Activated T-helper 2 cell treated with anti-CD3 and anti-CD28 coated beads, Interferon-gamma antibody, Interleukin-2, Interleukin-4, amounts not matched to agents 10 μg/mL and 5 μg/mL and 100 μg/mL, durations not matched to agents 14 hours and 24 hours and 36 hours (primary cell): Measurements from ENCODE around the gene XYLB. TPM values are rescaled to one million over a fixed set of nuclear protein-coding genes. Genes with fewer than 3 reads are reported as not detected.
"Not testable (repeated sequence)": the region's sequence is repeated elsewhere in the genome, so short reads cannot be mapped to it uniquely, and the experiment has no call there.

Experiments used
- DNase-seq: peaks from one replicate; pipeline ENCODE4 v3.0.0; 2021; ENCODE audit warnings: low spot score
- H3K27ac Mint-ChIP-seq: one replicate; pipeline ENCODE4 v1.8.0; 2021; ENCODE audit warnings: mixed read lengths
- H3K27me3 Mint-ChIP-seq: one replicate; pipeline ENCODE4 v1.8.0; 2021; ENCODE audit warnings: low read depth, mixed read lengths
- H3K36me3 Mint-ChIP-seq: one replicate; pipeline ENCODE4 v1.8.0; 2021; ENCODE audit warnings: low read depth, mixed read lengths
- H3K4me1 Mint-ChIP-seq: one replicate; pipeline ENCODE4 v1.8.0; 2021; ENCODE audit warnings: low read depth, mixed read lengths
- H3K4me3 Mint-ChIP-seq: one replicate; pipeline ENCODE4 v1.8.0; 2021; ENCODE audit warnings: low read depth, mild to moderate bottlenecking, moderate library complexity, mixed read lengths
- H3K9me3 Mint-ChIP-seq: one replicate; pipeline ENCODE4 v1.8.0; 2021; ENCODE audit warnings: mixed read lengths
- intact Hi-C: fragments of 100-400 bp; cut with micrococcal nuclease; formaldehyde crosslinking; loops from one replicate; pipeline ENCODE4 v1.15.1; 2023
- total RNA-seq: library from RNA; stranded (reverse); gene quantifications from 2 replicates; pipeline ENCODE4 v1.2.3, GENCODE V29; 2022

XYLB gene
- total RNA-seq = 8.6 and 11.8 TPM in 2 replicates

GRCh38 chr3:38346587-38347410, at the start of gene XYLB:
XYLB (plus strand) TSS chr3:38346785; CDS start chr3:38346869, 84 bp downstream.
- Mint-ChIP-seq H3K4me3 (peak within 1 kb of the TSS; percentile 78), H3K27ac (peak within 1 kb of the TSS; percentile 66), H3K27me3 (peaks cover 3% of the 10 kb centered on the region), H3K4me1 (peaks cover 8% of the 10 kb centered on the region), H3K36me3 (peaks cover 7% of the 10 kb centered on the region), H3K9me3 (no peaks in the 10 kb centered on the region)
- peak; percentile 76 for DNase-seq
- intact Hi-C loops = loop anchor here (2.0 kb wide), 5 partner anchors 106 to 228 kb away; partner anchors contain the start of genes ACAA1 and ACVR2B

GRCh38 chr3:38297053-38297452, 49.5 kb upstream of the XYLB start:
- H3K9me3 Mint-ChIP-seq, DNase-seq, H3K27ac Mint-ChIP-seq, intact Hi-C loops, H3K36me3 Mint-ChIP-seq, H3K4me3 Mint-ChIP-seq, H3K4me1 Mint-ChIP-seq: not testable (repeated sequence)
- peaks cover 15% of the 10 kb centered on the region for H3K27me3 Mint-ChIP-seq

- Mint-ChIP-seq H3K36me3 (no peaks in the 10 kb centered on the region), H3K4me3 (no peak overlapping the region), H3K9me3 (no peaks in the 10 kb centered on the region), H3K27me3 (peaks cover 15% of the 10 kb centered on the region), H3K27ac (no peak overlapping the region), H3K4me1 (peaks cover 2% of the 10 kb centered on the region)
- DNase-seq = no peak
- intact Hi-C loops = no loop called here
Observed at GRCh38 chr3:38297537-38297936, 49.0 kb upstream of the XYLB start.

DNA sequence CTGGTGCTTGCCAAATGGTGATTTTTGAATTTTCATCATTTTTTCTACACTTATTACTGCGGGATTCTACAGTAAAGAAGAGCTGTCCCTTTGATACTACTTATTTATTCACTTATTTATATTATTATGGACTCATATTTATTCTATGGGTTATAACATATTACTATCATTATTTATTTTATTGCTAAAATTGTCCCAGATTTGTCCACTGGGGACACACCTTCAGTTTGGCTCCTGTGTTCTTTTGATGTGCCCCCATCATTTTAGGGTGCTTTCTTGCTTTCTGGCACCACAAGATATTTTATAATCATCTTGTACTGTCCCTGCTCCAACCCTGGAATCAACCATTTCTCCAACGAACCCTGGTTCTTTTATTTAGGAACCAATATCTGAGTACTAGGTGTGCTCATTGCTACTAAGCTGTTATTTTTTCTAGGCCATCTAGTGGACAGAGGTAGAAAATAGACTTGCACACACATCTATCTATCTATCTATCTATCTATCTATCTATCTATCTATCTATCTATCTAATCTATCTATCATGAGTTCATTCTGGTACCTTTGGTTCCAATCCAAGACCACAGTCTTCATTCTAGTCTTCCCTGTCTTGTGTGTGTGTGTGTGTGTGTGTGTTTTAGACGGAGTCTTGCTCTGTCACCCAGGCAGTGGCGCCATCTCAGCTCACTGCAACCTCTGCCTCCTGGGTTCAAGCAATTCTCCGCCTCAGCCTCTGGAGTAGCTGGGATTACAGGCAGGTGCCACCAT, 48.5 kb upstream of the XYLB start:
- intact Hi-C loops = no loop called here
- H3K4me1 Mint-ChIP-seq = peaks cover 2% of the 10 kb centered on the region
- peaks cover 15% of the 10 kb centered on the region for H3K27me3 Mint-ChIP-seq
- H3K4me3 Mint-ChIP-seq = no peak overlapping the region
- no peaks in the 10 kb centered on the region for H3K9me3 Mint-ChIP-seq
- H3K27ac Mint-ChIP-seq = no peak overlapping the region
- no peaks in the 10 kb centered on the region for H3K36me3 Mint-ChIP-seq
- no peak for DNase-seq

GRCh38 chr3:38306941-38307340, 39.6 kb upstream of the XYLB start:
- Mint-ChIP-seq H3K27me3 (peaks cover 19% of the 10 kb centered on the region), H3K9me3 (no peaks in the 10 kb centered on the region), H3K4me1 (no peaks in the 10 kb centered on the region), H3K4me3 (no peak overlapping the region), H3K27ac (no peak overlapping the region), H3K36me3 (no peaks in the 10 kb centered on the region)
- intact Hi-C loops = no loop called here
- DNase-seq = no peak

DNA sequence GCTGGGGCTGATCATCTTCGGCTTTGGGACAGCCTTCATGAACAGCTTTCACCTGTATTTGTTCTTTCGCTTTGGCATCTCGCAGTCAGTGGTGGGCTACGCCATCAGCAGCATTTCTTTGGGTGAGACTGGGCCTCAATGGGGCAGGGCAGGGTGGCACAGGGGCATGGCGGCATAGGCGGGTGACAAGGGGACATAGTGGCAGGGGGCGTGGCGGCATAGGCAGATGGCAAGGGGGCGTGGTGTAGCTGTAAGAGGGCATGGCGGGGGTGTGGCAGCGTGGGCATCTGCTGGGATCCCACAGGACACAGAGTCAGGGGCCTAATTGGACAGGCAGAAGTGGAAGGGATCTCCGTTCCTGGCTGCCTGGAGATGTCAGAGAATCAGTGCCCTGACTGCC, 39.0 kb upstream of the XYLB start:
- no peak overlapping the region for H3K27ac Mint-ChIP-seq
- DNase-seq = no peak

GRCh38 chr3:38308456-38308855, 38.1 kb upstream of the XYLB start:
- intact Hi-C loops = no loop called here
- H3K27me3 Mint-ChIP-seq = peaks cover 15% of the 10 kb centered on the region
- no peak for DNase-seq
- H3K27ac Mint-ChIP-seq = no peak overlapping the region
- H3K36me3 Mint-ChIP-seq = no peaks in the 10 kb centered on the region
- no peaks in the 10 kb centered on the region for H3K4me1 Mint-ChIP-seq
- H3K9me3 Mint-ChIP-seq = no peaks in the 10 kb centered on the region
- no peak overlapping the region for H3K4me3 Mint-ChIP-seq

More for the DNA sequence above, 39.0 kb upstream of the XYLB start:
- Mint-ChIP-seq H3K9me3 (no peaks in the 10 kb centered on the region), H3K4me3 (no peak overlapping the region), H3K4me1 (no peaks in the 10 kb centered on the region), H3K36me3 (no peaks in the 10 kb centered on the region), H3K27me3 (peaks cover 19% of the 10 kb centered on the region)
- intact Hi-C loops = no loop called here

DNA sequence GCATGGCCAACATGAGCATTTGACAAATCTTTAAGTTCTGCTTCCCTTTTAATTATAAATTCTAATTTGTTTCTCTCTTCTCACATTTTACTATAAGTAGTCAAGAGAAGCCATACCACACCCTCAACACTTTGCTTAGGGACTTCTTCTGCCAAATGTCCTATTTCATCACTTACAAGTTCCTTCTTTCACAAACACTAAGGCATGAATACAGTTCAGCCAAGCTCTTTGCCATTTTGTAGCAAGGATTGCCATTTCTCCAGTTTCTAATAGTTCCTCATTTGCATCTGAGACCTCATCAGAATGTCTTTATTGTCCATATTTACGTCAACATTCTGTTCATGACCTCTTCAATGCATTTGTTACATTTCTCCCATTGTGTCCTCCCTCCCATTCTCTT, 35.1 kb upstream of the XYLB start:
- no peak for DNase-seq
- no peaks in the 10 kb centered on the region for H3K9me3 Mint-ChIP-seq
- no peaks in the 10 kb centered on the region for H3K36me3 Mint-ChIP-seq
- H3K4me3 Mint-ChIP-seq = no peak overlapping the region
- intact Hi-C loops = no loop called here
- H3K4me1 Mint-ChIP-seq = no peaks in the 10 kb centered on the region
- no peak overlapping the region for H3K27ac Mint-ChIP-seq
- H3K27me3 Mint-ChIP-seq = peaks cover 6% of the 10 kb centered on the region

DNA sequence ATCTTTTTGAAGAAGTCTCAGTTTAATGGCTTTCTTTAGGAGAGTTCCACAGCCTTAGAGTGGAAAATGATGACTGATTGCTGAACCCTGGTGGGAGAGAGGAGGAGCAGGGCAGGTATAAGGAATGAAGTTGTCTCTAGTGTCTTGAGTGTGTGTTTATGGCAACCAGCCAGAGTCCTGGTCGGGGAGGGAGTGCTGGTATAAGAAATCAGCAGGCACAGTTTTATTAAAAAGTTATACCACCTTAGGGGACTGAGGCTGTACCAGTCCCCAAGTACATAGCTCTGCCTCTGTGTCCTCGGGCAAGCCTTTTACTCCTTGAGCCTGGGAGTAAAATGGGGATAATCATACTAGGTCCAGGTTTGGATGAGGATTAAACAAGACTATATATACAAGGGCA, 34.6 kb upstream of the XYLB start:
- Mint-ChIP-seq H3K27ac (no peak overlapping the region), H3K9me3 (no peaks in the 10 kb centered on the region), H3K36me3 (no peaks in the 10 kb centered on the region), H3K27me3 (peaks cover 6% of the 10 kb centered on the region), H3K4me1 (no peaks in the 10 kb centered on the region), H3K4me3 (no peak overlapping the region)
- intact Hi-C loops = no loop called here
- DNase-seq = no peak

DNA sequence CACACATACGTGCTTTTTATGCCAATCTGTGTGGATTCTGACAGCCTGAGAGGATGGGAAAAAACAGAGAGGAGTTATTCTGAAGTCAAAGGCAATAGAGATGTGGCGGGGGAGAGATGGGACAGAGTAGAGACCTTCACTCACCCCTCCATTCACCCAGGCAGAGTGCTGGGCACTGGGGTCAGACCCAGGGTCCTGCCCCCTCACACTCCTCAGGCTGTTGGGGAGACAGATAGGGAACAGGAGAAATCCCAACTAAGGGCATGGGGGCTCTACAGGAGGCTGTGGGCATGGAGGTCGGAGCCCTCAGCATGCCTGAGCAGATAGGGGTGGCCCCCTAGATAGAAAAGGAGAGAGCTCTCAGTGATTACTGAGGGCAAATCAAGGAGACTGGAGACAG, 34.2 kb upstream of the XYLB start:
- Mint-ChIP-seq H3K9me3 (no peaks in the 10 kb centered on the region), H3K27ac (no peak overlapping the region), H3K4me3 (no peak overlapping the region), H3K4me1 (no peaks in the 10 kb centered on the region), H3K27me3 (peaks cover 6% of the 10 kb centered on the region), H3K36me3 (no peaks in the 10 kb centered on the region)
- no peak for DNase-seq
- intact Hi-C loops = no loop called here

DNA sequence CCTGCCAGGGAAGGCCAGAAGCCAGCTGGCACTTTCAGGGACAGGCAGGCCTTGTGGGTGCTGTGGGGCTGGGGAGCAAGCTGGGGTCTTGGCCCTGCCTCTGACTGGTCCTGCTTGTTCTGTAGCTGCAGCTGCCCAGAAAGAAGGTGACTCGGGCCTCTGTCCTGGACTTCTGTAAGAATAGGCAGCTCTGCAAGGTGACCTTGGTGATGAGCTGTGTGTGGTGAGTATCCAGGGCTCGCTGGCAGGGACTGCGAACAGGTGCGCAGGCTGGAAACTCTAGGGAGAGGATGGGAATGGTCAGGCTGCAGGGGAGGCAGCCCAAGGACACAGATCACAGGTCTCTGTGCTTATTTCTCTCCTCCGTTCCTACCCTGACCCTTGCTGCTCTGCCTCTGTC, 33.3 kb upstream of the XYLB start:
- intact Hi-C loops = no loop called here
- Mint-ChIP-seq H3K36me3 (no peaks in the 10 kb centered on the region), H3K27me3 (peaks cover 6% of the 10 kb centered on the region), H3K27ac (no peak overlapping the region), H3K4me1 (no peaks in the 10 kb centered on the region), H3K4me3 (no peak overlapping the region), H3K9me3 (no peaks in the 10 kb centered on the region)
- no peak for DNase-seq

- no peak for DNase-seq
- no peak overlapping the region for H3K4me3 Mint-ChIP-seq
- H3K9me3 Mint-ChIP-seq = no peaks in the 10 kb centered on the region
- no peak overlapping the region for H3K27ac Mint-ChIP-seq
- no peaks in the 10 kb centered on the region for H3K4me1 Mint-ChIP-seq
- intact Hi-C loops = no loop called here
- peaks cover 6% of the 10 kb centered on the region for H3K27me3 Mint-ChIP-seq
- H3K36me3 Mint-ChIP-seq = no peaks in the 10 kb centered on the region
Observed at GRCh38 chr3:38313695-38314094, 32.9 kb upstream of the XYLB start.

- Mint-ChIP-seq H3K4me1 (no peaks in the 10 kb centered on the region), H3K9me3 (no peaks in the 10 kb centered on the region), H3K4me3 (no peak overlapping the region), H3K36me3 (no peaks in the 10 kb centered on the region), H3K27me3 (peaks cover 4% of the 10 kb centered on the region), H3K27ac (no peak overlapping the region)
- no peak for DNase-seq
- intact Hi-C loops = no loop called here
Observed at GRCh38 chr3:38314112-38314763, 32.3 kb upstream of the XYLB start.
